ENCODE measurements around the gene EGR1. TPM values are rescaled to one million over a fixed set of nuclear protein-coding genes. Genes with fewer than 3 reads are reported as not detected.

Gene EGR1
- total and polyA plus RNA-seq, 5 donors from 2014 or later, result 0.38 to 19.0 (median 1.0) TPM

GRCh38 chr5:138455232-138455930 is 9.9 kb upstream of the EGR1 start:
- no peak for ATAC-seq (ENCODE audit: low read depth in 2 of 2)
- no peak overlapping the region for H3K27ac ChIP-seq (ENCODE audit: insufficient read depth, low read length, poor library complexity, severe bottlenecking)
- Mint-ChIP-seq H3K36me3 (peaks cover 3% of the 10 kb centered on the region), H3K27me3 (peaks cover 5% of the 10 kb centered on the region), H3K4me1 (peaks cover under 1 to 31% (median 18%) of the 10 kb centered on the region in 4 donors), H3K4me3 (peak overlapping the region in 2 of 4 donors; percentile 4 to 53), H3K27ac (peak overlapping the region in 1 of 3 donors; percentile 62), H3K9me3 (no peaks in the 10 kb centered on the region)
- no peaks in the 10 kb centered on the region for H3K36me3 ChIP-seq (ENCODE audit: control insufficient read depth, insufficient read depth, low read length)
- DNase-seq, result no peak
- H3K9me3 ChIP-seq (ENCODE audit: control insufficient read depth in 2 of 2, low read length in 2 of 2), result no peaks in the 10 kb centered on the region
- H3K4me1 ChIP-seq (ENCODE audit: control insufficient read depth, insufficient read depth, low read length, poor library complexity, severe bottlenecking), result peaks cover 26% of the 10 kb centered on the region
- H3K4me3 ChIP-seq (ENCODE audit: low read depth, low read length), result no peak overlapping the region
- H3K27me3 ChIP-seq (ENCODE audit: control insufficient read depth, insufficient read depth, low read length), result no peaks in the 10 kb centered on the region

- H3K4me3 Mint-ChIP-seq, result peak overlapping the region in 3 of 4 donors; percentile 20 to 41 (median 38)
- H3K36me3 ChIP-seq (ENCODE audit: control insufficient read depth, insufficient read depth, low read length), result no peaks in the 10 kb centered on the region
- peaks cover 8 to 40% (median 24%) of the 10 kb centered on the region in 4 donors for H3K4me1 Mint-ChIP-seq
- no peaks in the 10 kb centered on the region for H3K9me3 Mint-ChIP-seq
- no peaks in the 10 kb centered on the region for H3K27me3 ChIP-seq (ENCODE audit: control insufficient read depth, insufficient read depth, low read length)
- no peak overlapping the region for H3K27ac ChIP-seq (ENCODE audit: insufficient read depth, low read length, poor library complexity, severe bottlenecking)
- H3K4me1 ChIP-seq (ENCODE audit: control insufficient read depth, insufficient read depth, low read length, poor library complexity, severe bottlenecking), result peaks cover 28% of the 10 kb centered on the region
- H3K9me3 ChIP-seq (ENCODE audit: control insufficient read depth in 2 of 2, low read length in 2 of 2), result no peaks in the 10 kb centered on the region
- ATAC-seq (ENCODE audit: low read depth in 2 of 2) (no peak), DNase-seq (no peak)
- H3K27ac Mint-ChIP-seq, result peak overlapping the region; percentile 74 to 80 (median 75)
- no peak overlapping the region for H3K4me3 ChIP-seq (ENCODE audit: low read depth, low read length)
- H3K36me3 Mint-ChIP-seq, result peaks cover 3% of the 10 kb centered on the region
- peaks cover under 1% of the 10 kb centered on the region for H3K27me3 Mint-ChIP-seq
Measured at GRCh38 chr5:138457531-138458275, 7.6 kb upstream of the EGR1 start.

GRCh38 chr5:138458384-138458783 is 6.9 kb upstream of the EGR1 start:
- Histone ChIP-seq H3K27ac (ENCODE audit: insufficient read depth, low read length, poor library complexity, severe bottlenecking) (no peak overlapping the region), H3K4me3 (ENCODE audit: low read depth, low read length) (no peak overlapping the region), H3K27me3 (ENCODE audit: control insufficient read depth, insufficient read depth, low read length) (no peaks in the 10 kb centered on the region), H3K4me1 (ENCODE audit: control insufficient read depth, insufficient read depth, low read length, poor library complexity, severe bottlenecking) (peaks cover 33% of the 10 kb centered on the region), H3K36me3 (ENCODE audit: control insufficient read depth, insufficient read depth, low read length) (no peaks in the 10 kb centered on the region), H3K9me3 (ENCODE audit: control insufficient read depth in 2 of 2, low read length in 2 of 2) (no peaks in the 10 kb centered on the region)
- Mint-ChIP-seq H3K36me3 (peaks cover 3% of the 10 kb centered on the region), H3K4me3 (peak overlapping the region in 2 of 4 donors; percentile 8 to 41), H3K27ac (peak overlapping the region in 2 of 3 donors; percentile 97 to 99), H3K27me3 (no peaks in the 10 kb centered on the region), H3K4me1 (peaks cover 8 to 40% (median 24%) of the 10 kb centered on the region in 4 donors), H3K9me3 (no peaks in the 10 kb centered on the region)
- no peak for ATAC-seq (ENCODE audit: low read depth in 2 of 2)
- no peak for DNase-seq

- H3K9me3 ChIP-seq (ENCODE audit: control insufficient read depth in 2 of 2, low read length in 2 of 2), result no peaks in the 10 kb centered on the region
- peak in 1 of 3 donors; percentile 9 for DNase-seq
- peak overlapping the region in 3 of 4 donors; percentile 29 to 76 (median 71) for H3K4me3 Mint-ChIP-seq
Measured at GRCh38 chr5:138458856-138459255, 6.4 kb upstream of the EGR1 start.

GRCh38 chr5:138459311-138459933 is 5.9 kb upstream of the EGR1 start:
- Mint-ChIP-seq H3K4me3 (peak overlapping the region in 3 of 4 donors; percentile 29 to 76 (median 71)), H3K27ac (peak overlapping the region; percentile 94 to 99 (median 97)), H3K4me1 (peaks cover 8 to 40% (median 24%) of the 10 kb centered on the region in 4 donors), H3K9me3 (no peaks in the 10 kb centered on the region), H3K27me3 (no peaks in the 10 kb centered on the region), H3K36me3 (peaks cover 3% of the 10 kb centered on the region)
- no peaks in the 10 kb centered on the region for H3K27me3 ChIP-seq (ENCODE audit: control insufficient read depth, insufficient read depth, low read length)
- ATAC-seq (ENCODE audit: low read depth in 2 of 2) (peak; percentile 60), DNase-seq (peak; percentile 65 to 82 (median 72))
- no peaks in the 10 kb centered on the region for H3K9me3 ChIP-seq (ENCODE audit: control insufficient read depth in 2 of 2, low read length in 2 of 2)
- H3K36me3 ChIP-seq (ENCODE audit: control insufficient read depth, insufficient read depth, low read length), result no peaks in the 10 kb centered on the region
- H3K4me3 ChIP-seq (ENCODE audit: low read depth, low read length), result no peak overlapping the region
- H3K4me1 ChIP-seq (ENCODE audit: control insufficient read depth, insufficient read depth, low read length, poor library complexity, severe bottlenecking), result peaks cover 42% of the 10 kb centered on the region
- peak overlapping the region; percentile 38 for H3K27ac ChIP-seq (ENCODE audit: insufficient read depth, low read length, poor library complexity, severe bottlenecking)

More at GRCh38 chr5:138458856-138459255, 6.4 kb upstream of the EGR1 start:
- Histone ChIP-seq H3K4me3 (ENCODE audit: low read depth, low read length) (no peak overlapping the region), H3K4me1 (ENCODE audit: control insufficient read depth, insufficient read depth, low read length, poor library complexity, severe bottlenecking) (peaks cover 38% of the 10 kb centered on the region), H3K36me3 (ENCODE audit: control insufficient read depth, insufficient read depth, low read length) (no peaks in the 10 kb centered on the region), H3K27me3 (ENCODE audit: control insufficient read depth, insufficient read depth, low read length) (no peaks in the 10 kb centered on the region), H3K27ac (ENCODE audit: insufficient read depth, low read length, poor library complexity, severe bottlenecking) (peak overlapping the region; percentile 38)
- peaks cover 8 to 40% (median 24%) of the 10 kb centered on the region in 4 donors for H3K4me1 Mint-ChIP-seq
- no peaks in the 10 kb centered on the region for H3K27me3 Mint-ChIP-seq
- H3K27ac Mint-ChIP-seq, result peak overlapping the region; percentile 94 to 99 (median 97)
- ATAC-seq (ENCODE audit: low read depth in 2 of 2), result no peak
- H3K9me3 Mint-ChIP-seq, result no peaks in the 10 kb centered on the region
- peaks cover 3% of the 10 kb centered on the region for H3K36me3 Mint-ChIP-seq

GRCh38 chr5:138460032-138460693 is 5.1 kb upstream of the EGR1 start:
- no peaks in the 10 kb centered on the region for H3K36me3 ChIP-seq (ENCODE audit: control insufficient read depth, insufficient read depth, low read length)
- H3K4me1 ChIP-seq (ENCODE audit: control insufficient read depth, insufficient read depth, low read length, poor library complexity, severe bottlenecking), result peaks cover 42% of the 10 kb centered on the region
- H3K9me3 ChIP-seq (ENCODE audit: control insufficient read depth in 2 of 2, low read length in 2 of 2), result no peaks in the 10 kb centered on the region
- peak overlapping the region; percentile 46 to 99 (median 97) for H3K27ac Mint-ChIP-seq
- H3K4me3 Mint-ChIP-seq, result peak overlapping the region; percentile 2 to 56 (median 26)
- DNase-seq (no peak), ATAC-seq (ENCODE audit: low read depth in 2 of 2) (no peak)
- H3K9me3 Mint-ChIP-seq, result no peaks in the 10 kb centered on the region
- H3K4me3 ChIP-seq (ENCODE audit: low read depth, low read length), result no peak overlapping the region
- peaks cover 8 to 40% (median 24%) of the 10 kb centered on the region in 4 donors for H3K4me1 Mint-ChIP-seq
- peaks cover 3% of the 10 kb centered on the region for H3K36me3 Mint-ChIP-seq
- no peaks in the 10 kb centered on the region for H3K27me3 ChIP-seq (ENCODE audit: control insufficient read depth, insufficient read depth, low read length)
- H3K27me3 Mint-ChIP-seq, result no peaks in the 10 kb centered on the region
- peak overlapping the region; percentile 38 for H3K27ac ChIP-seq (ENCODE audit: insufficient read depth, low read length, poor library complexity, severe bottlenecking)
